OCI-LY3 (cell line): ENCODE data around the gene CLPTM1.

ENCODE experiments used
- H2AFZ ChIP-seq: fragments of 200-600, 300-600 bp; shearing (Covaris generic); 2 replicates; pipeline ENCODE4 v1.6.0; 2014; ENCODE audit warnings: antibody characterized with exemption, low read depth, low read length
- H3K27ac ChIP-seq: fragments of 200-600, 300-600 bp; sonication (generic); 2 replicates; pipeline ENCODE4 v1.5.1; 2014; ENCODE audit warnings: mild to moderate bottlenecking, low read length, moderate library complexity, mixed read lengths
- H3K27me3 ChIP-seq: fragments of 200-600, 300-600 bp; sonication (generic); 2 replicates; pipeline ENCODE4 v1.6.1; 2014; ENCODE audit warnings: low read depth, low read length, mixed read lengths
- H3K36me3 ChIP-seq: fragments of 200-600, 300-600 bp; sonication (generic); replicated peaks from 2 replicates; pipeline ENCODE3; 2014; ENCODE audit warnings: low read depth, low read length, mixed read lengths
- H3K4me1 ChIP-seq: fragments of 300-600, 200-600 bp; sonication (generic); 2 replicates; pipeline ENCODE4 v1.6.1; 2014; ENCODE audit warnings: low read length, mixed read lengths
- H3K4me2 ChIP-seq: fragments of 200-600, 300-600 bp; sonication (generic); 2 replicates; pipeline ENCODE4 v1.6.1; 2014; ENCODE audit warnings: low read length, mixed read lengths
- H3K4me3 ChIP-seq: fragments of 300-600, 200-600 bp; sonication (generic); 2 replicates; pipeline ENCODE4 v1.5.1; 2014; ENCODE audit warnings: antibody characterized with exemption, mild to moderate bottlenecking, low read length, moderate library complexity
- H3K79me2 ChIP-seq: fragments of 300-600, 200-600 bp; shearing (Covaris generic); 2 replicates; pipeline ENCODE4 v1.6.1; 2014; ENCODE audit warnings: mild to moderate bottlenecking, low read length, mixed read lengths
- H3K9ac ChIP-seq: fragments of 300-600, 200-600 bp; shearing (Covaris generic); 2 replicates; pipeline ENCODE4 v1.6.0; 2014; ENCODE audit warnings: mild to moderate bottlenecking, low read length, moderate library complexity
- H3K9me3 ChIP-seq: fragments of 200-600, 300-600 bp; shearing (Covaris generic); 2 replicates; pipeline ENCODE4 v1.6.1; 2014; ENCODE audit warnings: low read length, mixed read lengths; ENCODE audit not compliant: insufficient read depth
- H4K20me1 ChIP-seq: fragments of 200-600, 300-600 bp; sonication (generic); 2 replicates; pipeline ENCODE4 v1.6.1; 2016; ENCODE audit warnings: low read length, mixed read lengths; ENCODE audit not compliant: insufficient read depth
- EZH2phosphoT487 ChIP-seq: fragments of 200-600 bp; shearing (Covaris generic); IDR thresholded peaks from 2 replicates; pipeline ENCODE4 v1.6.1; 2018; ENCODE audit warnings: antibody characterized with exemption, mixed run types, low read depth
- TF ChIP-seq, protein P1 (sequence below): fragments of 200-600, 300-600 bp; sonication (generic); IDR thresholded peaks from 2 replicates; pipeline ENCODE4 v1.5.1; 2014; ENCODE audit warnings: antibody characterized with exemption, low read length, low read depth

The CLPTM1 gene

DNA sequence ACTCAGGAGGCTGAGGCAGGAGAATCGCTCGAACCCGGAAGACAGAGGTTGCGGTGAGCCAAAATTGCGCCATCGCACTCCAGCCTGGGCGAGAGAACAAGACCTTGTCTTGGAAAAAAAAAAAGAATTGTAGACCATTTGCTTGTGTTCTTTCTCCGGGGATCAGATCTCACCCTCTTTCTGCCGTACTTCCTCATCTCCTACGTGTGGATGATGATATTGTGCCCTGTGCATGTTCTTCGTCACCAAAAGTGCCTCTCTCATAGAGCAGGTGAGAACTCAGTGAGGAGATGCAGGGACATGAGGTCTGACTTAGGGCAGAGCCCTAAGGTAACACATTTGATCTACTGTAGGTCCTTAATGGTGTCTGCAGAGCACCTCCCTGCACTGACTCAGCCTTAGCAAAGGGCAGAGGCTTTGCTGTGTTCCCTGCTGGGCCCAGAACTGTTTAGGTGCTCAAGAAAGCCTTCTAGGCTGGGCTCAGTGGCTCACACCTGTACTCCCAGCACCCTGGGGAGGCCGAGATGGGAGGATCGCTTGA is 8.1 kb upstream of the CLPTM1 start:
- Histone ChIP-seq H3K9ac (no peak overlapping the region), H3K9me3 (no peaks in the 10 kb centered on the region), H3K4me1 (peaks cover 5% of the 10 kb centered on the region; the same call in 1 of the 2 replicates), H3K36me3 (no peaks in the 10 kb centered on the region), H2AFZ (no peak overlapping the region), H3K27ac (no peak overlapping the region), H3K4me3 (no peak overlapping the region), H3K27me3 (no peaks in the 10 kb centered on the region), H3K79me2 (no peaks in the 10 kb centered on the region), H3K4me2 (no peak overlapping the region), H4K20me1 (no peaks in the 10 kb centered on the region)
- TF ChIP-seq, protein P1, sequence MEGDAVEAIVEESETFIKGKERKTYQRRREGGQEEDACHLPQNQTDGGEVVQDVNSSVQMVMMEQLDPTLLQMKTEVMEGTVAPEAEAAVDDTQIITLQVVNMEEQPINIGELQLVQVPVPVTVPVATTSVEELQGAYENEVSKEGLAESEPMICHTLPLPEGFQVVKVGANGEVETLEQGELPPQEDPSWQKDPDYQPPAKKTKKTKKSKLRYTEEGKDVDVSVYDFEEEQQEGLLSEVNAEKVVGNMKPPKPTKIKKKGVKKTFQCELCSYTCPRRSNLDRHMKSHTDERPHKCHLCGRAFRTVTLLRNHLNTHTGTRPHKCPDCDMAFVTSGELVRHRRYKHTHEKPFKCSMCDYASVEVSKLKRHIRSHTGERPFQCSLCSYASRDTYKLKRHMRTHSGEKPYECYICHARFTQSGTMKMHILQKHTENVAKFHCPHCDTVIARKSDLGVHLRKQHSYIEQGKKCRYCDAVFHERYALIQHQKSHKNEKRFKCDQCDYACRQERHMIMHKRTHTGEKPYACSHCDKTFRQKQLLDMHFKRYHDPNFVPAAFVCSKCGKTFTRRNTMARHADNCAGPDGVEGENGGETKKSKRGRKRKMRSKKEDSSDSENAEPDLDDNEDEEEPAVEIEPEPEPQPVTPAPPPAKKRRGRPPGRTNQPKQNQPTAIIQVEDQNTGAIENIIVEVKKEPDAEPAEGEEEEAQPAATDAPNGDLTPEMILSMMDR = no peak
- no peak for TF ChIP-seq EZH2phosphoT487

DNA sequence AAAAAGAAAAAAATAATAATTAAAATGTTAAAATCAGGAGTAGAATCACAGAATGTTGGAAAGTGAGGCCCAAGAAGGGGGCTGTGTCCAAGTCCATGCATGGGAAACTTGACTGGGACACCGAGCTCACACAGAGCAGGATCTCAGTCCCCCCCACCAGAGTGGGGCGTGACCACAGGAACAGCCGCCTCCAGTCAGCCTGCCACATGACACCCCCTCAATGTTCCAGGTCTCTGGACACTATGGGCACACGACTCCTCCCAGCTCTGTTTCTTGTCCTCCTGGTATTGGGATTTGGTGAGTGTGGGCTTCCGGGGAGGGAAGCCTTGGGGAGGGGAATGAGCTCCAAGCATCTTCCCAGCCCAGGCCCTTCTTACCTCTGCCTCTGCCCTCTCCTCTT is 6.9 kb upstream of the CLPTM1 start:
- Histone ChIP-seq H3K9me3 (no peaks in the 10 kb centered on the region), H3K27ac (no peak overlapping the region), H2AFZ (no peak overlapping the region), H3K4me1 (peaks cover 5% of the 10 kb centered on the region; the same call in 1 of the 2 replicates), H3K4me3 (no peak overlapping the region), H3K27me3 (no peaks in the 10 kb centered on the region), H4K20me1 (no peaks in the 10 kb centered on the region), H3K9ac (no peak overlapping the region), H3K79me2 (no peaks in the 10 kb centered on the region), H3K4me2 (no peak overlapping the region), H3K36me3 (no peaks in the 10 kb centered on the region)
- TF ChIP-seq, protein P1 = no peak
- TF ChIP-seq EZH2phosphoT487 = no peak

DNA sequence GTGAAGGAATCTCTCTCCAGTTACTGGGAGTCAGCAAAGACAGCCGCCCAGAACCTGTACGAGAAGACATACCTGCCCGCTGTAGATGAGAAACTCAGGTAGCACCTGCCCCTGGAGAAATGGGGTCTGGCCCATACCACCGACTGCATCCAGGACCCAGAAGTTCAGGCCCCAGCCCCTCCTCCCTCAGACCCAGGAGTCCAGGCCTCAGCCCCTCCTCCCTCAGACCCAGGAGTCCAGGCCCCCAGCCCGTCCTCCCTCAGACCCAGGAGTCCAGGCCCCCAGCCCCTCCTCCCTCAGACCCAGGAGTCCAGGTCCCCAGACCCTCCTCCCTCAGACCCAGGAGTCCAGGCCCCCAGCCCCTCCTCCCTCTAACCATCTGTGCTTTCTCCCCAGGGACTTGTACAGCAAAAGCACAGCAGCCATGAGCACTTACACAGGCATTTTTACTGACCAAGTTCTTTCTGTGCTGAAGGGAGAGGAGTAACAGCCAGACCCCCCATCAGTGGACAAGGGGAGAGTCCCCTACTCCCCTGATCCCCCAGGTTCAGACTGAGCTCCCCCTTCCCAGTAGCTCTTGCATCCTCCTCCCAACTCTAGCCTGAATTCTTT is 6.3 kb upstream of the CLPTM1 start:
- no peaks in the 10 kb centered on the region for H3K36me3 ChIP-seq
- peaks cover 6% of the 10 kb centered on the region for H3K4me1 ChIP-seq
- no peak overlapping the region for H3K4me2 ChIP-seq
- no peak overlapping the region for H3K9ac ChIP-seq
- peaks cover 4% of the 10 kb centered on the region; the same call in 1 of the 2 replicates for H3K79me2 ChIP-seq
- H3K27me3 ChIP-seq = no peaks in the 10 kb centered on the region
- no peak overlapping the region for H3K27ac ChIP-seq
- no peaks in the 10 kb centered on the region for H3K9me3 ChIP-seq
- no peak overlapping the region for H3K4me3 ChIP-seq
- no peak for TF ChIP-seq EZH2phosphoT487
- TF ChIP-seq, protein P1 = no peak
- H4K20me1 ChIP-seq = no peaks in the 10 kb centered on the region
- H2AFZ ChIP-seq = no peak overlapping the region

DNA sequence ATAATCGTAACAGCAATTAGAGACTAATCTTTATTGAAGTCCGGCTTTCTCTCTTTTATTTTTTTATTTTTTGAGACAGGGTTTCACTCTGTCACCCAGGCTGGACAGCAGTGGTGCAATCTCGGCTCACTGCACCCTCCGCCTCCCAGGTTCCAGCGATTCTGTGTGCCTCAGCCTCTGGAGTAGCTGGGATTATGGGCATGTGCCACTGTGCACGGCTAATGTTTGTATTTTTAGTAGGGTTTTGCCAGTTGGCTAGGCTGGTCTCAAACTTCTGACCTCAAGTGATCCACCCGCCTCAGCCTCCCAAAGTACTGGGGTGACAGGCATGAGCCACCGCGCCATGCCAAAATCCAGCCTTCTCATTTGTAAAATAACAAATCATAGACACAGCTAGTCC is 5.6 kb upstream of the CLPTM1 start:
- peaks cover 6% of the 10 kb centered on the region for H3K4me1 ChIP-seq
- H2AFZ ChIP-seq = no peak overlapping the region
- no peak overlapping the region for H3K4me2 ChIP-seq
- no peaks in the 10 kb centered on the region for H4K20me1 ChIP-seq
- no peak overlapping the region for H3K27ac ChIP-seq
- TF ChIP-seq EZH2phosphoT487 = no peak
- TF ChIP-seq, protein P1 = no peak
- no peaks in the 10 kb centered on the region for H3K36me3 ChIP-seq
- no peak overlapping the region for H3K4me3 ChIP-seq
- peaks cover 11% of the 10 kb centered on the region; the same call in 1 of the 2 replicates for H3K79me2 ChIP-seq
- no peaks in the 10 kb centered on the region for H3K9me3 ChIP-seq
- H3K27me3 ChIP-seq = no peaks in the 10 kb centered on the region
- no peak overlapping the region for H3K9ac ChIP-seq
